Coronary artery (tissue), 2 donors: ENCODE measurements around the gene WDR91.

Experiments
- DNase-seq: peaks from one replicate; pipeline ENCODE4 v3.0.0-alpha.2; 2017; ENCODE audit warnings: low spot score
- H3K27ac ChIP-seq, 2 donors: fragments of 200-600 bp; sonication (generic); one replicate each; pipeline ENCODE4 v1.5.1; 2016 to 2019
- H3K4me3 ChIP-seq: fragments of 200-600 bp; sonication (generic); 2 replicates; pipeline ENCODE4 v1.5.1; 2016; ENCODE audit warnings: mild to moderate bottlenecking, moderate library complexity
- CTCF ChIP-seq: fragments of 200-600 bp; sonication (generic); IDR thresholded peaks from one replicate; pipeline ENCODE4 v1.5.1; 2019; ENCODE audit warnings: antibody characterized with exemption

Gene WDR91

GRCh38 chr7:135211179-135211945 is at the start of gene WDR91:
Gene WDR91, minus strand, starts transcription at chr7:135211526. Its CDS starts 24 bp downstream, at chr7:135211502.
- peak; percentile 98 for DNase-seq
- TF ChIP-seq CTCF: no peak
- Histone ChIP-seq H3K4me3 (peak within 1 kb of the TSS; percentile 87), H3K27ac (peak within 1 kb of the TSS; percentile 94 to 96)

- TF ChIP-seq CTCF: no peak
- no peak for DNase-seq
- no peak overlapping the region for H3K4me3 ChIP-seq
- H3K27ac ChIP-seq: peak overlapping the region in 1 of 2 donors; percentile 21
Measured at GRCh38 chr7:135260470-135260869, 49.1 kb upstream of the WDR91 start.

- H3K27ac ChIP-seq: no peak overlapping the region
- DNase-seq: no peak
- no peak overlapping the region for H3K4me3 ChIP-seq
- TF ChIP-seq CTCF: no peak
Measured at GRCh38 chr7:135259702-135260101, 48.4 kb upstream of the WDR91 start.

GRCh38 chr7:135258585-135258984 is 47.3 kb upstream of the WDR91 start:
- no peak for TF ChIP-seq CTCF
- DNase-seq: no peak
- Histone ChIP-seq H3K27ac (no peak overlapping the region), H3K4me3 (no peak overlapping the region)

GRCh38 chr7:135257790-135258189 is 46.5 kb upstream of the WDR91 start:
- no peak overlapping the region for H3K27ac ChIP-seq
- TF ChIP-seq CTCF: no peak
- no peak overlapping the region for H3K4me3 ChIP-seq
- DNase-seq: no peak

GRCh38 chr7:135253851-135254771 is 42.8 kb upstream of the WDR91 start:
- Histone ChIP-seq H3K27ac (peak overlapping the region; percentile 88 to 89), H3K4me3 (peak overlapping the region; percentile 34)
- TF ChIP-seq CTCF: no peak
- peak; percentile 88 for DNase-seq
